ENCODE measurements around the gene SLC35A5. TPM values are rescaled to one million over a fixed set of nuclear protein-coding genes. Genes with fewer than 3 reads are reported as not detected.

SLC35A5 gene
- total RNA-seq, 1 experiment from 2014 or later = 47.5 TPM

GRCh38 chr3:112623213-112623612 lies 61.4 kb downstream of the SLC35A5 start:
- no peak for DNase-seq (ENCODE audit: low spot score)

DNA sequence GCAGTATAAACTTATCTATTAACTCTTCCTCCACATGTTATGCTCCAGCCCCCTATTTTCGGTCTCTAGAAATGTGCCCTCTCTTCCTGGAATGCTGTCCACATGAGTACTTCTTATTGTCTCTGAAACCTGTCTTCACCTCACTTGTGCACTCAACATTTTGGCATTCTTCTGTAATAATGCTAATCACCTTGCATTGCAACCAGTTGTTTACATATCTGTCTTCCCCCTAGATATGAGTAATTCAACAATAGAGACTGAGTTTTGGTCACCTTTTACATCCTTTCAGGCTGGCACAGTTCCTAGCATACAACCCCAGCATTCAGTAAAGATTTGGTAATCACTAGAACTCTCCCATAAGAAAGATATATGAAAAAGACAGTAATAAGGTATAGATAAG lies 61.9 kb downstream of the SLC35A5 start:
- no peak for DNase-seq (ENCODE audit: low spot score)

DNA sequence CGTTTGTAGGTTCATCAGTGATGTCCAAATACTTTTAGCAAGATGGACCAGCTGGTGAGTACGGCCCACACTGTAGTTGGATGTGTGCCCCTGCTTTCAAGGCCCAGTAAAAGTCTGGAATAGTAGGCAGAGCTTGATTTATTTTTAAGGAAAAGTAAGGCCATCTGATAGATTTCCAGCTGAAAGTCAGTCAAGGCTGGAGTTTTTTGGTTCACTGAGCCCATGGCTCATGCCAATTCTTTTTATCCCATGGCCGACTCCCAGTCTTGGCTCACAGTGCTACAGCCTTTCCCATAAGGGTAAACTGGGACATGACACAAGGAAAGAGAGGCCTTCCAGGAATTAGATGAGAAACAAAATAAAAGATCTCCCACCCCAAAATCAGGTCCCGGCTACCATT lies 65.6 kb downstream of the SLC35A5 start:
- DNase-seq (ENCODE audit: low spot score) = no peak

DNA sequence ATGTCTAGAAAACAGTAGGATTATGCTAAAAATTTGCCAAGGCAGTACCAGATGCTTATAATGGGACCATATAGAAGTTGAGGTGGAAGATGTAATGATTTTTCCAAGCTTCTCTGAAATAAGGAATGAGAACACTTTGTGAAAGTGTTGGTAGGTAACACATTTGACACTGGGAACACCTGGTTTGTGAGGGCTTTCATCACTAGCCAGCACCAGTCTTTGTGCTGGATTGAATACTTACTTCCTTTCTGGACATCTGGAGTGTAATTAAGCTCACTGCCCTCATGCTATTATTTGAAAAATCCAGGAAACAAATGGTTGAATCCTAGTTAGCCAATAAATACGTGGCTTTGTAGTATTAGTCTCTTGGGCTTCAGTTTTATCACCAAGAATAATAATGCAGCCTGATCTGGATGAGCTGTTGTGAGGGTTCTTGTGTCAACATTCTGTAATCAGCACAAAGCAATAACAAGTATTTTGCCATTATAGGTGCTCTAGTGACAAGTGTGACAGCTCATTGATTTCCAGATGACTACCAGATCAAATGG lies 66.1 kb downstream of the SLC35A5 start:
- no peak for DNase-seq (ENCODE audit: low spot score)

DNA sequence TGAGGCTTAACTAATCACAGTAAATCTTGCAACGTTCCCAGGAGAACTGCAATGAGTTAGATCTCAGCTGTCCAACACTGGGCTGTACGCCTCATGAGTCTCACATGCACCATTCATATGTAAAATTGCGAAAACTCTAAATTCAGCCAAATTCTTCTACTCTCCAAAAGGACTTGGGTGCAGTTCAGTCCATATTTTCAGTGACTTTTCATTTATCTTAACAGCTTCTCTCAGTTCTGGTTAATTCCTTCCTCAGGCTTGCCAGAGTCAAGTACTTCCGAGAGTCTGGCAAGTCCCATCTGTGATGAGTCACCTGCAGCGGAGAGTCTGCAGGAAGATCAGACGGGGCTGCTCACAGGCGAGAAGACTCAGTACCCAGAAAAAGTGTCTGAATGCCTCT lies 67.6 kb downstream of the SLC35A5 start:
- DNase-seq (ENCODE audit: low spot score) = peak; percentile 79

GRCh38 chr3:112631257-112631656 lies 69.4 kb downstream of the SLC35A5 start:
- no peak for DNase-seq (ENCODE audit: low spot score)

GRCh38 chr3:112632596-112632995 lies 70.8 kb downstream of the SLC35A5 start:
- no peak for DNase-seq (ENCODE audit: low spot score)

DNA sequence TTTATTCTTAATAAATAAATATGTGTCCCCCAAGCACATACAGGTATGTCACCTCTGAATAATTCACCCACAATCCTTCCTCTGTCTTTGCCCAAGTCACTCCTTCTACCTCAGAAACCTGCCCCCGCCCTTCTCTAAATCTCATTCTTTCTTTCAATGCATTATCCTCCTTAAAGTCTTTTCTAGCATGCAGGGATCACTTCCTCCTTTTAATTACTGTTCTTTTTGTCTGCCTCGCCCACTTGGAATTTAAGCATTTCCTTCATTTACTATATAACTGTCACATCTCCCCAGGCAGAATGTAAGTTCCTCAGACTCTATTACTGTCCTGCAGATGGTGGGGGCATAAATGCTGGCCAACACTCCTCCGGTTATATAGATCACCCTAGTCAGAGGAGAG lies 71.3 kb downstream of the SLC35A5 start:
- no peak for DNase-seq (ENCODE audit: low spot score)

- no peak for DNase-seq (ENCODE audit: low spot score)
Observed at GRCh38 chr3:112633757-112634156, 71.9 kb downstream of the SLC35A5 start.

GRCh38 chr3:112634786-112635541 lies 73.1 kb downstream of the SLC35A5 start:
- DNase-seq (ENCODE audit: low spot score) = no peak

Other genes starting within 250 kb of the SLC35A5 start
- not detected in 2 replicates for gene CD200, start 228.9 kb upstream of the SLC35A5 start, total RNA-seq (2014; rRNA removed; shearing (Covaris generic))
- gene BTLA, start 62.6 kb upstream of the SLC35A5 start, total RNA-seq (2014; rRNA removed; shearing (Covaris generic)) = not detected in 2 replicates
- gene ATG3, start 83 bp upstream of the SLC35A5 start, total RNA-seq (2014; rRNA removed; shearing (Covaris generic)) = 87.3 and 136 TPM in 2 replicates
- 24.4 and 56.8 TPM in 2 replicates for gene CCDC80, start 79.1 kb downstream of the SLC35A5 start, total RNA-seq (2014; rRNA removed; shearing (Covaris generic))